ENCODE measurements around the gene RARRES2.
A peak's percentile ranks its signal among the peaks of the same experiment; 100 is the strongest.
"Not testable (repeated sequence)": the region's sequence is repeated elsewhere in the genome, so short reads cannot be mapped to it uniquely, and the experiment has no call there.

Gene RARRES2

GRCh38 chr7:150335108-150335773, 6.2 kb downstream of the RARRES2 start:
- DNase-seq = no peak

- DNase-seq = no peak
Measured at GRCh38 chr7:150334108-150334507, 7.3 kb downstream of the RARRES2 start.

- no peak for DNase-seq
Measured at GRCh38 chr7:150333659-150334058, 7.8 kb downstream of the RARRES2 start.

GRCh38 chr7:150332852-150333635, 8.4 kb downstream of the RARRES2 start:
- no peak for DNase-seq

GRCh38 chr7:150330211-150330885, 11.1 kb downstream of the RARRES2 start:
- DNase-seq = no peak

GRCh38 chr7:150329331-150330120, 11.9 kb downstream of the RARRES2 start:
- no peak for DNase-seq

- no peak for DNase-seq
Measured at GRCh38 chr7:150327308-150327707, 14.1 kb downstream of the RARRES2 start.

GRCh38 chr7:150326657-150327268, 14.7 kb downstream of the RARRES2 start:
- DNase-seq = no peak

GRCh38 chr7:150325901-150326300, 15.5 kb downstream of the RARRES2 start:
- no peak for DNase-seq

- no peak for DNase-seq
Measured at GRCh38 chr7:150325110-150325611, 16.3 kb downstream of the RARRES2 start.

GRCh38 chr7:150324373-150324961, 17.0 kb downstream of the RARRES2 start:
- no peak for DNase-seq

GRCh38 chr7:150323682-150324372, 17.6 kb downstream of the RARRES2 start:
- no peak for DNase-seq

- peak; percentile 36 for DNase-seq
Measured at GRCh38 chr7:150322833-150323681, 18.4 kb downstream of the RARRES2 start, which contains the start of the genes ACTR3C and LRRC61. Gene ACTR3C, minus strand, starts transcription at chr7:150323545. Its CDS starts 28,249 bp downstream, at chr7:150295296. Gene LRRC61, plus strand, starts transcription at chr7:150323355. Its CDS starts 13,507 bp downstream, at chr7:150336862.

- no peak for DNase-seq
Measured at GRCh38 chr7:150322114-150322832, 19.2 kb downstream of the RARRES2 start.

GRCh38 chr7:150321788-150322113, 19.7 kb downstream of the RARRES2 start:
- no peak for DNase-seq

GRCh38 chr7:150317748-150318444, 23.5 kb downstream of the RARRES2 start:
- DNase-seq = no peak

- DNase-seq = not testable (repeated sequence)
Measured at GRCh38 chr7:150316987-150317386, 24.4 kb downstream of the RARRES2 start.

GRCh38 chr7:150314639-150315239, 26.7 kb downstream of the RARRES2 start:
- DNase-seq = no peak
